ENCODE results near the gene PALLD.
A peak's percentile ranks its signal among the peaks of the same experiment; 100 is the strongest.

The PALLD gene

DNA sequence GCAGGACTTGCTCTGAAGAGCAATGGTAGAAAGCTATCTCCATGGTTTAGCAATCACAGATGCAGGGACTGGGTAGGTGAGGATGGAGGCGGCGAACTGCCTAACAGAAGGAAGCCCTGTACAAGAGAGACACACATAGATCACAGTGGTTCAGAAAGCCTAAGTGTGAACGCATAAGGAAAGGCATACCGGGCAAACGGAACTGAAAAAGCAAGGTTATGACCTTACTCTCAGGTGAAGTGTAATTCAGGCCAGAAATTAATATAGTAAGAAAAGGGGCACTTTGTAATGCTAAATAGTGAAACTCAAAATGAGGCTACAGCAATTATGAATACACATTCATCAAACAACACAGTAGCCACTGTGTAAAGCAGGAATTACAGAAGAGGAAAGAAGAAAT is 126.6 kb downstream of the PALLD start:
- no peak for DNase-seq

DNA sequence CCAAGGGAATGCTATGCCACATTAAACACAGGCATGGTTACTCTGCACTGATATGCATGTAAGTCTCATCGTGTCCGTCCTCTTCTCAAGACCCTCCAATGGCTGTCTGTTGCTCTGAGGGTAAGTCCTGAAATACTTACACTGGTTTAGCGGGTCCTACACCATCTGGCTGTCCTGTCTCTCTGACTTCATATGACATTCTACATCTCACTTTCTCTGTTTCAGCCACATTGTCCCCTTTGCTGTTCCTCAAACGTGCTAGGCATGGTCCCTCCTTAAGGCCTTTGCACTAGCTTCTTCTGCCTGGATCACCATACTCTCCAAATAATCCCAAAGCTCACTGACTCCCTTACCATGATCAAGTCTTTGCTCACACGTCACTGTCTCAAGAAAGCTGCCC is 131.4 kb downstream of the PALLD start:
- no peak for DNase-seq

DNA sequence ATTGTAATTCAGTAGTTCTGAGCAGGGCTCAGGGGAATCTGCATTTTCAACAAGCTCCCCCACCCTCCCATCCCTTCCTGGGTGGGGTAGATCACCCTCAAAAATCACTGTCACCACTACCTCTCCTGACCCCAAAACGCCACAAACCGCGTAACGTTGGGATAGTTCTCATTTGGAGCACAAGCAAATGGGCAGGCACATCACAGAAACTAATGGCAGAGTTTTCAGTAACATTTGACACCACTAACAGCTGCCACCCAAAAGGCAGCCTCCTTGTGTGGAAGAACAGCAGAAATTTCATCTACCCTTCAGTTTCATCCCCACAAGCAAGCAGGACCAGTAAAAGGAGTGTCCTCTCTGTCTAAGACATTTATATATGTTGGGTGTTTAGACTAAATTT is 132.7 kb downstream of the PALLD start:
- DNase-seq, result no peak

DNA sequence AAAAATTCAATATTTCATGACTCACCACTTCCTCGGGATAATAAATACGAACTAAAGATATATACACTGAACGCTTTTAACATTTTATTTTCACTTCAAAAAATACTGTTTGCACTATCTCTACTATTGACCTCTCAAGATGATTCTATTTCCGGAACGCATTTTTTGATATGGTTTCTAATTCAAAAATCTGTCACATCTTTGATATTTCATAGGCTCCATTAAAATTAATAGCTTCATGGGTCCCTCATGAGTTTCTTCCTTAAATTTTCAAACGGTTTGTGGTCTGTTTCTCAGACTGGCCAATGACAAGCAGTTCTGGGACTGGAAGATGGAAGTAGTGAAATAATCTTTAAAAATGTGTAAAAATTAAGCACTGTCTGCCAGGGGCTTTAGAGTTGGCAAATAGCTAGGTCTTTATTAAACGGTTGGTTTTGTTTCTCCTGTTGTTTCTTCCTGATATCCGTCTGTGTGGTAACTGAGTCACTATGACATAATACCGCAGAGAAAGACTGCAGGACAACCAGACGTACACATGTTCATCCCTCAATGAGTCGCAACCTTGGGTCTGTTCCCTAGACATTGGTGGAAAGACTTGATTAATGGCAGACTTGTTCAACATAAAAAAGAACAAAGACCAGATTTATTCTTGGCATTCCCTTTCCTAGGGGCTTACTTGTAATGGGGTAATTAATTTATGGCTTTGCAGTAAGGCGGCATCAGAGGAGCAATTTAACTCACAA is 133.8 kb downstream of the PALLD start:
- DNase-seq, result peak; percentile 96

DNA sequence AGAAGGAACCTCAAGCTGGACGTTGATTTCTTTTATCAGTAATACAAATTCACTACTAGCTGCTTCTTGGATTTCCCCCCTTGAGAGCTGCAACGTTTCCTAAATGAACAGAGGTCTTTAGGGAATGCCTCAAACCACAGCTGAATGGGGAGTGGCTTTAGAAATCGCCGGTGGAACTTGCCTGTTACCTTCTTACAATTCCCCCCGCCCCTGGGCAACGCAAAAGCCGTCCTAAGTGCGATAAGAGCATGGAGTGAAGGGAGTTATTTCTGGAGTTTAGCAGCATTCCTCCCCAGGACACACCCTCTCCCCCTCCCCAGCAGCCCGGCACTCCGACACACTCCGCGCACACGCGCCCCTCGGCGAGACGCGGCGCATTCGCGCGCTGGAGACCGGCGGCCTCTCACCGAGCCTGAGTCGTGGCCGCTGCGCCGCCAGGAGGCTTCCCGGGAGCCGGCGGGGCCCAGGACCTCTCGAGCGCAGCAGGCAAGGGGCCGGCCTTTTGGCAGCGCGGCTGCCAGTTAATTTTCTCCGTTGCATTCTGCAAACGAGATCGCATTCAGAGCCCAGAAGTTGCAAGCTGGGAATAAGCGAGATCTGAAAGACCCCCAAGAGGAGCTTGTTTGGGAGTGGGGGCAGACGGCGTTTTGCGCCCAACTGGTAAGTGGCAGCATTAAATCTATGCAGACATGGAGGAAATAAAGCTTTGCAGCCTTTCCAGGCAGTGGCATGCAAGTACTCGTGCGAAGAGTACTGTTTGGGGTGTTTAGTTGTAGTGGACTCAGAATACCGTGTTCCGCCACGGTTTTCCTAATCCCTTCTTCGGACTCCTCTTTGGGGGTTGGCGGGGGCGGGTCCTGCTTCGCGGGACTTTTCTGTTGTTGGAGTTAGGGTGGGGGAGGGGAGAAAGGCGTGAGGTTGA is 134.7 kb downstream of the PALLD start:
- peak; percentile 74 for DNase-seq

DNA sequence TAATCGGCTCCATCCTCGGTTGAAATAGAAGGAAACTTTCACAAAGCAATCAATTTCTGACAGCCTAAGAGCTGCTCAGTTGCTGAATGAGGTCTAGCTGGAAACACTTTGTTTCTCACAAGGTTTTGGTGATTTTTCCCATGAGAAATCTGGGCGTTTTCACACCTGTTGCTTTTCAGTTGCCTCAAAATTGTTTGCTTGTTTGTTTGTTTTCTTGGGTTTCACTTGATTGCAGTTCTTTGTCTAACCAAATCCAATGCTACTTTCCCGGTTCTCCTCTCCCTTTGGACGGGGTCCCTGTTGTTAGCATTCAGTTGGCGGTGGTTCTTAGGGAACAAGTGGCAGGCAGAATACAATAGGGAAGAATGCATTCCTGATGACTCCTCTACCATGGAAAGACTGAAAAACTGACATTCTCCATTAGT is 135.5 kb downstream of the PALLD start:
- DNase-seq, result no peak

DNA sequence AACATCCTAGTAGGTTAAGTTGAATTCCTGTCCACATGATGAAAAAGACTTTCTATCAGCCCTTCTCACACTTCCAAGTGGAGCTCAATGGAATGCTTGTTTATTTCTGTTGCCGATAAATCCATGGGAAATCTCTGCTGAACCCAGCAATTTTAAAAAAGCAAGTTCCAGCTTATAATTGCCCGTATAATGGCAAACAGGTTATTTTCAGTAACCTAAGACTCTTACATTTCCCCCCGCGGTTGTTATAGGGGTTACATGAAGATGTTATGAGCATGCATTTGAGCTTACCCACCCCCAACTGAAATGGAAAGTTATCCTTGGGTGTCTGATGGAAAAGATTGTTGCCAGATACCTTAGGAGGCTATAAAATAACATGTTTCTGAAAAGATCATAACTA is 136.2 kb downstream of the PALLD start:
- no peak for DNase-seq

DNA sequence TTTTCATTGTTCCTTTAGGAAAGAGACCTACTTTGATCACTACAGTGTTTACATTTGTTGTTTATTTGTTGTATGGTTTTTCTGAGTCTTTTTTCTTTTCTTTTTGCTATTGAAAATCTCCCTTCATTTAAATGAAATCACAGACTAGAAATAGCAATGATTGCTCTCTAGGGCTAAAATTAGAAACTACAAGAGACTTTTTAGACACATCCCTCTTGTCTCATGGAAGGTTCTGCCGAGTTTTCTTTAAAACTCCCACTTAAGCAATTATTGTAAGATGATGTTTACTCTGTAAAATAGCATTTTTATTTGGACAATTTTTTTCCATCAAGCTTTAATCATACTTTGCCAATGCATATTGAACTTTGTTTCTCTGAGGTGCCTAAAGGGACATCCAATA is 136.6 kb downstream of the PALLD start:
- no peak for DNase-seq

DNA sequence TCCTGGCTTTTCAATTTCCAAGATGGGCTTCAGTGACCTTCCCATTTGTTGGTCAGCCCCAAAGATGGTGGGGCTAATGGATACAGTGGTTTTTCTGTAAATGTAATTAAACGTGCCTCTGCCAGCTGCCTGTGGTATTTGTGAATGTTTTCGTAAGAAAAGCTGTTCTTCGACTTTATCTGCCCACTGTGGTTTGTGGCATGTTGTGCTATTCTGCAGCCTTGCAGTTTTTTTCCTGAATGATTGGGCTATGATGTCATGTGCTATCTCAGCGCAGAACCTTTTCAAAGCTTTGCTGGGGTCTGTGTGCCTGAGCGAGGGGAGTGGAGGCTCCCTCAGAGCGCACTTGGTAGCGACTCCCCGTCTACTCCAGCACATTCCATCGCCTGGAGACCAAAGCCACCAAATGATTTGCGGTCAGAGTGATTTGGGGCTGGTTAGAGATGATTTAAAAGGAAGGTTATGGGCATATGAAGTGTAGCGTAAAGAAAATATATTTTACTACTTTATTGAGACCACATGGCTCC is 137.5 kb downstream of the PALLD start:
- DNase-seq, result peak; percentile 100

DNA sequence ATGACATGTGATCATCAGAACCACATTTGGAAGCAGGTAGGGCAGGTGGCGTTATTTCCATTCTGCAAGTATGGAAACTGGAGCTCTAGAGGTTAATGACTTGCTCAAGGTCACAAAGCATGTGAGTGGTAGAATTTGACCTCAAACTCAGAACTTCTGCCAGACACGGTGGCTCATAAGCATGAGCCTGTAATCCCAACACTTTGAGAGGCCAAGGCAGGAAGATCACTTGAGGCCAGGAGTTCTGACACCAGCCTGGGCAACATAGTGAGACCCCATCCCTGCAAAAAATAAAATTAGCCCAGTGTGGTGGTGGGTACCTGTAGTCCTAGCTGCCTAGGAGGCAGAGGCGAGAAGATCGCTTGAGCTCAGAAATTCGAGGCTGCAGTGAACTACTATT is 139.2 kb downstream of the PALLD start:
- DNase-seq, result no peak

DNA sequence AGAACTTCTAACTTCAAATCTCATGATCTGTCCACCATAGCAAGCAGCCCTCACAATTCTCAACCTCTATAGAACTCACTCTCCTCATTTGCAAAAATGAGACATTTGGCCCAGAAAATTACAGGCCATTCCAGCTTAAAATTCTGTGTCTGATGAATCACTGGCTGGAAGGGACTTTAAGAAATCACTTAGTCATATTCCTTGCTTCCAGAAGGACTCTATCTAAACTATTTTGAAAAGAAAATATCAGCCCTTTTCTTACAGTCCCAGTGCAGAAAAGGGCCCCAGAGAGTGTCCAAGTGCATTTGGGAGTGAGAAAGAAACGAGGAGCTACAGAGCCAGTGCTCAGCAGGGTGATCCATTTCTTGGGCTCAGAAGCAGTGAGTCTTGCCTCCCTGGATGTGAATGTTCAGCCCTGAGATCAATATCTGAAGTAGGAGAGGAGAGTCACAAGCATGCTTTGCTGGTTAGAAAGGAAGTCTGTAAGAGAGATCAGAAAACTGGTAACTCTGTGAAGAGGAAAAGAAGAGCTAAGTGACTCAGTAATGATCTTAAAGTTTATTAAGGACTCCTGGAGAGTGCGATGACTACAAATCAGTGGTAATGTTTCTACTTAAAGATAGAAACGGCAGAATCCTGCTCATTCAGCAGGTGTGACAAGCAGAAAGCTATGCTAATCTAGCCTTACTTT is 139.8 kb downstream of the PALLD start:
- peak; percentile 90 for DNase-seq

DNA sequence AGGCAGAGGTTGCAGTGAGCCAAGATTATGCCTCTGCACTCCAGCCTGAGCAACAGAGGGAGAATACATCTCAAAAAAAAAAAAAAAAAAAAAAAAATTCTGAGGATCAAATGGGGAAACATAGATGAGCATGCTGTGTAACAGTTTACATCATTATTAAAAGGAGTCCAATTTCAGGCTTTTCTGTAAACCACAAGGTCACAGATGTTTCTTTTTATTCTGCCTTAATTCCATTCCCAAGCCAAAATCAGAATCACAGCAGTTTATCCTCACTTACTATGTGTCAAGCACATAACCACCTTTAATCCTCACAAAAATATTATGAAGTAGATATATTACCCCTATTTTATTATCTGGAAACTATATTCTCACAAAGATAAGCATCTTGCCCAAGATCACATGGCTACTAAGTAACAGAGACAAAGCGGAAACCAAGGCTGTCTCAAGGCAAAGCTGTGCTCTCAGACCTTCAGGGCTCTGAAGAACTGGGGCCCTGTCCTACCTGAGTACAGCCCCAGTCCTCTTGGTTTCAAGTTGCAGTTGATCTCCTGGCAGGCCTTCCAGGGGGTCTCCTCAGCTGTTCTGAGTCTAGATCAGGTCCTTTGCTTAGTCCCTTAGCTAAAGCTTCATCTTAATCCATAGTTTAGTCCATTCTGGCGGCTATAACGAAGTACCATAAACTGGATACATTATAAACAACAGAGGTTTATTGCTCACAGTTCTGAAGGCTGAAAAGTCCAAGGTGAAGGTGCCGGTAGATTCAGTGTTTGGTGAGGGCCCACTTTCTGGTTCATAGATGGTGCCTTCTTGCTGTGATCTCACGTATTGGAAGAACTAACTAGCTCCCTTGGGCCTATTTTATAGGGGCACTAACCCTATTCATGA is 141.3 kb downstream of the PALLD start:
- peak; percentile 86 for DNase-seq

DNA sequence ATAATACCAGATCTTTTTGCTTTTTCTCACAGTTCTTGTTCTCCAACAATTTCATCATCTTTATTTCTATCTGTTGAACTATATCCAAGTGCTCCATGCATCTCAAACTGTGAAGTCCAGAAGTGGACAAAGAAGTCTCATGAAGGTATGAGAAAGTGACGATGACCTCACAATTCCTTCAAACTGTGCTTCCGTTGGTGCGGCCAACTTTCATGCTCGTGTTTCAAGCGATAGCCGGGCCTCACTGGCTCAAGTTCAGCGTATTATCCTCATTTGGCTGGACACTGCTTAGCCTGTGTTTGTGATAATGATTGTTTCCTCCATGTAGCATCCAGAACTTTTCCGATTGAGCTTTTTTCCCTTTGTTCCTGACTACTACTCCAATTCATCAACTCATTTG is 143.1 kb downstream of the PALLD start:
- no peak for DNase-seq

DNA sequence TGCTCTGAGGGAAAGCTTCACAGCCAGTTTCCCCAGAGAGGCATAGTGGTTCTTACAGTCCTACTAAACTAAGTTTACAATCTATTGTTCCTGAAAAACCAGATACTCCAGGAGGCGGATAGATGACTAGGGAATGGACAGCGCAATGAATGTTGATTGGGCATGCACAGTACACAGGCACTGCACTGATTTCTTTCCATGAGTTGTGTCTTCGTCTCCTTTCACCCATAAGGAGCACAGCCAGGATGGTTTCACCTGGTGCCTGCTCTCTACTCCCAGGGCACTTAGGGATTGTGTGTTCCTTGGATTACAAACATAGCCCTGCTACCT is 144.9 kb downstream of the PALLD start:
- DNase-seq, result no peak

DNA sequence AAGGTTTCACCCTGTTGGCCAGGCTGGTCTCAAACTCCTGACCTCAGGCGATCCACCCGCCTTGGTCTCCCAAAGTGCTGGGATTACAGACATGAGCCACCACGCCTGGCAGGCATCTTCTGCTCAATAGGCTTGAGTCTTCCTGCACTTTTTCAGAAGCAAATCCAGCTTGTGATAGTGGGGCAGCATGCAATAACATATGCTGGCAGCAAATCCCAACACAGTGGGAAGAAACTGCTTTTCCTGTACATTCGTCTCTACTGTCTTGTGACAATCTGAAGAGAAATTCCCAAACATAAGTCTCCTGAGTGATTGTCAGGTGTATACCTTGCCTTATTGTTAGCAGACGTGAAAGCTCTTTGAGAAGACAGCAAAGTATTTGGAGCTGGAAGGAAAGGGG is 145.7 kb downstream of the PALLD start:
- no peak for DNase-seq

DNA sequence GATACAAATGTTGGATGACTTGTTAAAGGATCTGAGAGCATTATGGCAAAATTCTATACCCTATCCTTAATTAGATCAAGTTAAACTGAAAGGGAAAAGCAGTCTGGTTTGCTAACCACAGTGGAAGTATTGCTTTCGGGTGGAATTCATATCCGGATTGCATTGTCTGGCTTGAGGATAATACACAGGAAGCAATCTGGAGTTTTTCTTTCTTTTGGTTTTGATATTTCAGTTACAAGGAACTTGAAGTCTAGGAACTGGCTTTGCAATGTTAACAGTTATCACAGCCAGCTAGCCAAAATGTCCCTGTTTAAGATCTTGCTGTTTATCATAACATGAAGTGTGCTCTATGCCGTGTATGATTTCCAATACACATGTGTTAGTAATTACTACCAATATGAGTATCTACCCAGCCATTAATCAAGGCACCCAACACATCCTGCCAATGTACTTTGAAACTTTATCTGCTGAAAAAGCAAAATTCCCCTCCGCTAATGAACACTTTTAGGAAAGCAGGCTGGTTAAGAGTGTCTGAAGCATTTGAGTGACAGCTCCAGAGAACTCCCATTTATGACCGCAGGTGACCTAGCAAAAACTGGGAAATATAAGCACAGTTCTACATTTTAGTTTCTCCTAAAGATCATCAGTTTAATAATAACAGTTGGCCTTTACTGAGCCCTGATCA is 146.4 kb downstream of the PALLD start:
- peak; percentile 81 for DNase-seq

DNA sequence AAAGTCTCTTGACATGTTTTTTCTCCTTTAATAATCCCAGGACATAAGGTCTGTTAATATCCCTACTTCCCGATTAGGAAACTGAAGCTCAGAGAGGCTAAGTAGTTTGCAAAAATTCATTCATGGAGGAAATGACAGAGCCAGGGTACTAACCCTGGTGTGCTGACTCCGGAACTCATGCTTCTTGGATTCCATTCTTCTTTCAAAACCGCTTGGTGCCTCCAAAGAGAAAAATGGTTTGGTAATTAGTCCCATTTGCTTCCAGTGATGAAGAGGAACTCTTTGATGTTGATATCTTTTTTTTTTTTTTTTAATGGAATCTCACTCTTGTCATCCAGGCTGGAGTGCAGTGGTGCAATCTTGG is 146.9 kb downstream of the PALLD start:
- DNase-seq, result no peak

DNA sequence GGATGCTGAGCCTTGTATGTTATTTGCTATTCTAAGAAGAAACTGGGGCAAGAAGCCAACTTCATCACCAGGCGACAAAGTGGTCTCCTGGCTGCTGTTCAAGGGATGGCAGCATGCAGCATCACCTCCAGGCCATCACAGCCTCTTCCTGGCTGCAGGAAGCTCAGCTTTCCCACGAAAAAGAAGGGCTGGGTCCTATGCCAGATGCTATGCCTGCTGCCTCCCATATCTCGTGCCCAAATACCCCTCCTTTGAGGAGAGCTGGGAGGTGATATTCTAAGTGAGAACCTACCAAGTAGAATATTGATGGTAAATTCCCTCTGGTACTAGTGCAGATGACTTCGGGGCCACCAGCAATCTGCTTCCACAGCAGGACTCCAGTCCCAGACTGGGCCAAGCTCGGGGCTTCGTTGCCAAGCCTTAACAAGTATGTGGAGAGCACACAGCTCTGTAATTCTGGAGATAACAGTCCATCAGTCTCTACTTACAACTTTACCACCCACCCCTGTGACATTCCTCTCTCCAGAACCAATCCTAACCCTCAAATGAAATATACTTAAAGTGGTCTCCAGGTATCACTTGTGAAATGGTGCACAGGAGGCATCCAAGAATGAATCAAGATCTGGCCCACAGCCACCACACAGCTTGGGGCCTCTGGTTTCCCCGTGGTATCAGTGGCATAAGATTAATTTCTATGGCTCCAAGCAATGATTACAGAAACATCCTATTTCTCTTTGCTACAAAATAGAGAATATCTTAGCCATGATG is 149.3 kb downstream of the PALLD start:
- no peak for DNase-seq

DNA sequence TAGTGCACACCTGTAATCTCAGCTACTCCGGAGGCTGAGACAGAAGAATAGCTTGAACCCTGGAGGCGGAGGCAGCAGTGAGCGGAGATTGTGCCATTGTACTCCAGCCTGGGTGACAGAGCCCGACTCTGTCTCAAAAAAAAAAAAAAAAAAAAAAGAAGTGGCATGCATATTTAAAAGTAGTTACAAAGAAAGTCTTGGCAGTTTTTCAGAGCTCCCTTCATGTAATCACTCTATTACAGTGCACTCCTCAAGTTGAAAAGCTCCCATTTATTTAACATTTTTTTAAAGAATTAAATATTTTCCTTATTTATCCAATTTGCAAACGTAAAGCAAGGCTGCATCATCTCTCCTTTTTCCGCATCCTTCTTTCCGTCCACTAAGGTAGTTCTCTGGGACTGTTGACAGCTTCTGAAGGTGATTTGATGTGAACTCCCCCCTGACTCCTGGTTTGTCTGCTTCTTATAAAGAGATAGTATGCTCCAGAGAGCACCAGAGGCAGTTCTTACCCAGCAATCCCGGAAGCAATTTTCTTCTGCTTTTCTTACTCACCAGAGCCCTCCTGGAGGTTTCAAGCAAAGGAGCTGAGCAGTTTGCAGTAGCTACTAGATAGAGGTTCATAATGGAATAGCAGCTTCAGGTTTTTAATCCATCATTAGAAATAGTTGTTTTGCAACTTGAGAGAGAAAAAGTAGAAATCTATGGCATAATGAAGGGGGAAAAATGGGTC is 151.0 kb downstream of the PALLD start:
- DNase-seq, result no peak

DNA sequence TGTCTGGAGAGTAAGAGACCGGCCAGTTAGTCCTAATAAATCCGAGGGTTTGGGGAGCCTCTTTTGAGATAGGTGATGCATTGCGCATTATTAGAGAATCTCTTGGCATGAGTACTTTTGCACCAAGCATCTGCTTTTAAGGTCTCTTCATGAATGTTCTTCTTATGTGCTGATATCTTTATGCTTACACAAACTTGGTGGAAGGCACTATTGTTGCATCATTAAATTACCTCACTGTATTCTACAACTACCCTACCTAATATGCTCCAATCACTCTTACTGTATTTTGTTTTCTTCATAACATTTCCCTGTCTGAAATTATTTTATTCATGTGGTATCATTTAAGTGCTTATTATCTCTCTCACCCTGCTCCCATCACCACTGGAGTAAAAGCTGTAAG is 151.6 kb downstream of the PALLD start:
- DNase-seq, result no peak

Measured in fibroblast of skin of abdomen (primary cell).